BE2C (cell line): Measurements from ENCODE around the gene OSBPL6.

ENCODE experiments used
- DNase-seq: peaks from one replicate; pipeline ENCODE4 v3.0.0-alpha.2; 2020
- H3K27me3 ChIP-seq: fragments of 250-450 bp; sonication (Bioruptor Pico); 2 replicates; pipeline ENCODE4 v1.5.1; 2020; ENCODE audit warnings: mild to moderate bottlenecking
- H3K36me3 ChIP-seq: fragments of 250-450 bp; sonication (Bioruptor Pico); 2 replicates; pipeline ENCODE4 v1.5.1; 2020; ENCODE audit warnings: mild to moderate bottlenecking
- H3K4me1 ChIP-seq: fragments of 250-450 bp; sonication (Bioruptor Pico); 2 replicates; pipeline ENCODE4 v1.5.1; 2020
- H3K4me3 ChIP-seq: 2 replicates; pipeline ENCODE4 v1.5.1; 2011; ENCODE audit warnings: low read depth, low read length
- H3K9me3 ChIP-seq: fragments of 250-450 bp; sonication (Bioruptor Pico); 2 replicates; pipeline ENCODE4 v1.5.1; 2020
- CTCF ChIP-seq: IDR thresholded peaks from 2 replicates; pipeline ENCODE4 v1.5.1; 2012; ENCODE audit warnings: mild to moderate bottlenecking, low read depth, low read length

Gene OSBPL6

GRCh38 chr2:178271629-178272333 is 77.5 kb downstream of the OSBPL6 start:
- Histone ChIP-seq H3K27me3 (no peaks in the 10 kb centered on the region), H3K9me3 (no peaks in the 10 kb centered on the region), H3K4me1 (no peaks in the 10 kb centered on the region), H3K36me3 (no peaks in the 10 kb centered on the region), H3K4me3 (no peak overlapping the region)
- no peak for TF ChIP-seq CTCF
- no peak for DNase-seq

GRCh38 chr2:178273787-178274360 is 79.6 kb downstream of the OSBPL6 start:
- Histone ChIP-seq H3K36me3 (no peaks in the 10 kb centered on the region), H3K4me3 (no peak overlapping the region), H3K27me3 (no peaks in the 10 kb centered on the region), H3K9me3 (no peaks in the 10 kb centered on the region), H3K4me1 (no peaks in the 10 kb centered on the region)
- no peak for TF ChIP-seq CTCF
- DNase-seq, result no peak

GRCh38 chr2:178275600-178275999 is 81.3 kb downstream of the OSBPL6 start:
- TF ChIP-seq CTCF, result no peak
- no peaks in the 10 kb centered on the region for H3K36me3 ChIP-seq
- DNase-seq, result no peak
- no peaks in the 10 kb centered on the region for H3K9me3 ChIP-seq
- H3K4me1 ChIP-seq, result no peaks in the 10 kb centered on the region
- no peaks in the 10 kb centered on the region for H3K27me3 ChIP-seq
- no peak overlapping the region for H3K4me3 ChIP-seq

- no peaks in the 10 kb centered on the region for H3K4me1 ChIP-seq
- no peak for TF ChIP-seq CTCF
- DNase-seq, result no peak
Measured at GRCh38 chr2:178277741-178278197, 83.5 kb downstream of the OSBPL6 start.

GRCh38 chr2:178279142-178279541 is 84.8 kb downstream of the OSBPL6 start:
- no peak for DNase-seq

More at GRCh38 chr2:178277741-178278197, 83.5 kb downstream of the OSBPL6 start:
- Histone ChIP-seq H3K27me3 (no peaks in the 10 kb centered on the region), H3K9me3 (no peaks in the 10 kb centered on the region), H3K4me3 (no peak overlapping the region), H3K36me3 (no peaks in the 10 kb centered on the region)

More at GRCh38 chr2:178279142-178279541, 84.8 kb downstream of the OSBPL6 start:
- Histone ChIP-seq H3K4me1 (no peaks in the 10 kb centered on the region), H3K4me3 (no peak overlapping the region), H3K27me3 (no peaks in the 10 kb centered on the region), H3K36me3 (no peaks in the 10 kb centered on the region), H3K9me3 (no peaks in the 10 kb centered on the region)
- no peak for TF ChIP-seq CTCF
